Ishikawa (cell line): ENCODE results near the gene DELE1.

Experiments
- EP300 ChIP-seq: IDR thresholded peaks from 2 replicates; pipeline ENCODE4 v1.6.1; 2012; ENCODE audit warnings: borderline replicate concordance
- FOXM1 ChIP-seq: IDR thresholded peaks from 2 replicates; pipeline ENCODE4 v1.6.1; 2012; ENCODE audit warnings: low read depth, borderline replicate concordance
- RAD21 ChIP-seq: IDR thresholded peaks from 2 replicates; pipeline ENCODE4 v1.6.1; 2012; ENCODE audit warnings: low read depth
- TAF1 ChIP-seq: IDR thresholded peaks from 2 replicates; pipeline ENCODE4 v1.6.1; 2012; ENCODE audit warnings: low read depth, mild to moderate bottlenecking
- TCF12 ChIP-seq: IDR thresholded peaks from 2 replicates; pipeline ENCODE4 v1.6.1; 2012; ENCODE audit warnings: low read depth
- YY1 ChIP-seq: IDR thresholded peaks from 2 replicates; pipeline ENCODE4 v1.6.1; 2012; ENCODE audit warnings: low read depth
- TF ChIP-seq, protein P1 (sequence below): IDR thresholded peaks from 2 replicates; pipeline ENCODE4 v1.6.1; 2012

GRCh38 chr5:141958546-141959172 is 35.0 kb downstream of the DELE1 start:
- no peak for TF ChIP-seq YY1
- TF ChIP-seq, protein P1, sequence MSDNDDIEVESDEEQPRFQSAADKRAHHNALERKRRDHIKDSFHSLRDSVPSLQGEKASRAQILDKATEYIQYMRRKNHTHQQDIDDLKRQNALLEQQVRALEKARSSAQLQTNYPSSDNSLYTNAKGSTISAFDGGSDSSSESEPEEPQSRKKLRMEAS: no peak
- no peak for TF ChIP-seq TAF1
- no peak for TF ChIP-seq FOXM1
- no peak for TF ChIP-seq RAD21
- no peak for TF ChIP-seq EP300
- no peak for TF ChIP-seq TCF12
